Subcutaneous adipose tissue (tissue), 4 donors: Measurements from ENCODE around the gene TSC22D4. TPM values are rescaled to one million over a fixed set of nuclear protein-coding genes. Genes with fewer than 3 reads are reported as not detected.

Experiments used
- total RNA-seq, 4 donors: library from RNA; depleted of rRNA; stranded (reverse); fragments of >200 nt; gene quantifications; one replicate each; pipeline ENCODE4 v1.1.0, GENCODE V29; 2016
- TF ChIP-seq, protein P1 (sequence below): fragments of 450-650 bp; IDR thresholded peaks from one replicate; pipeline ENCODE4 v1.5.1; 2016; ENCODE audit warnings: low read depth, mild to moderate bottlenecking, control low read depth, antibody characterized with exemption, moderate library complexity

Gene TSC22D4
- 10 to 100 TPM; 17.0 to 35.6 (median 19.1) TPM for total RNA-seq

GRCh38 chr7:100478958-100479660 lies at the start of gene TSC22D4:
Gene TSC22D4 (minus strand): TSS chr7:100479214. CDS start chr7:100478038, 1,176 bp downstream.
- TF ChIP-seq, protein P1, sequence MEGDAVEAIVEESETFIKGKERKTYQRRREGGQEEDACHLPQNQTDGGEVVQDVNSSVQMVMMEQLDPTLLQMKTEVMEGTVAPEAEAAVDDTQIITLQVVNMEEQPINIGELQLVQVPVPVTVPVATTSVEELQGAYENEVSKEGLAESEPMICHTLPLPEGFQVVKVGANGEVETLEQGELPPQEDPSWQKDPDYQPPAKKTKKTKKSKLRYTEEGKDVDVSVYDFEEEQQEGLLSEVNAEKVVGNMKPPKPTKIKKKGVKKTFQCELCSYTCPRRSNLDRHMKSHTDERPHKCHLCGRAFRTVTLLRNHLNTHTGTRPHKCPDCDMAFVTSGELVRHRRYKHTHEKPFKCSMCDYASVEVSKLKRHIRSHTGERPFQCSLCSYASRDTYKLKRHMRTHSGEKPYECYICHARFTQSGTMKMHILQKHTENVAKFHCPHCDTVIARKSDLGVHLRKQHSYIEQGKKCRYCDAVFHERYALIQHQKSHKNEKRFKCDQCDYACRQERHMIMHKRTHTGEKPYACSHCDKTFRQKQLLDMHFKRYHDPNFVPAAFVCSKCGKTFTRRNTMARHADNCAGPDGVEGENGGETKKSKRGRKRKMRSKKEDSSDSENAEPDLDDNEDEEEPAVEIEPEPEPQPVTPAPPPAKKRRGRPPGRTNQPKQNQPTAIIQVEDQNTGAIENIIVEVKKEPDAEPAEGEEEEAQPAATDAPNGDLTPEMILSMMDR = no peak

GRCh38 chr7:100521076-100521475 lies 42.1 kb upstream of the TSC22D4 start:
- TF ChIP-seq, protein P1 = no peak

- TF ChIP-seq, protein P1 = no peak
Observed at GRCh38 chr7:100520138-100520537, 41.1 kb upstream of the TSC22D4 start.

- TF ChIP-seq, protein P1 = no peak
Observed at GRCh38 chr7:100519580-100519979, 40.6 kb upstream of the TSC22D4 start.

DNA sequence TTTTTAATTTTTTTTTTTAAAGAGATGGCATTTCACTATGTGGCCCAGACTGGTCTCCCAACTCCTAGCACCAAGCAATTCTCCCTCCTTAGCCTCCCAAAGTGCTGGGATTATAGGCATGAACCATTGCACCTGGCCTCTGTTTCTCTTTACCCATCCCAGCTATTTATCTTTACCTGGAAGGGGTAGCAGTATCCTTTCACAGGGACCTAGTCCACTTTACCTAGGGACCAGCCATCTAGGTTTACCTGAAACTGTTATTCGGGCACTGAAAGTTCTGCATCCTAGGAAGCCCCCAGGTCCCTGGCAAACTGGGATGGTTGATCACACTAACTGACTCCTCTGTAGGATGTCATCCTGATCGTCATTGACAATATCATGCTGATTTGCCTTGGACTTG lies 38.3 kb upstream of the TSC22D4 start:
- TF ChIP-seq, protein P1 = no peak

- TF ChIP-seq, protein P1 = no peak
Observed at GRCh38 chr7:100516135-100516812, 37.3 kb upstream of the TSC22D4 start.

DNA sequence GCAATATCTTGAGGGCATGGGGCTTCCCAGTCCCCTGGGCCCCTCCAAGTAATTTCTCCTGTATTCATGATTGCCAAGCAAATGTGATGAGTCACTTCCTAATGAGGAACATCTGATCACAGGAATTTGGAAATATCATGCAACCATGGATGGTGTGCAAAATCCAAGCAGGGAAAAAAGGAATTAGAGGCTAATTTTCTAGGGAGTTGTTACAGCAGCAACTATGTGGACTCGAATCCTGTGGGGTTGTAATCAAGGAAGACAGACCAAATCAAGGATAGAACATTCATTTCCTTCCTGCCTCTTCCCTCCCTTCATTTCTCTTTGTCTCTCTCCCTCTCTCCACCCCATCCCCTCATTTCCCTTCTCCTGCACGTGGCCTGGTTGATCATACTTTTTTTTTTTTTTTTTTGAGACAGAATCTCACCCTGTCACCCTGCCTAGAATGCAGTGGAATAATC lies 36.1 kb upstream of the TSC22D4 start:
- TF ChIP-seq, protein P1 = no peak
